Glutamatergic neuron (in vitro differentiated cells): ENCODE measurements around the gene KANK4. TPM values are rescaled to one million over a fixed set of nuclear protein-coding genes. Genes with fewer than 3 reads are reported as not detected.
A peak's percentile ranks its signal among the peaks of the same experiment; 100 is the strongest.

ENCODE experiments used
- DNase-seq: peaks from one replicate; pipeline ENCODE4 v3.0.0; 2022
- H3K27ac Mint-ChIP-seq: one replicate; pipeline ENCODE4 v1.8.0; 2020; ENCODE audit warnings: mild to moderate bottlenecking, mixed read lengths, inconsistent platforms; ENCODE audit not compliant: unreplicated experiment
- H3K27me3 Mint-ChIP-seq: one replicate; pipeline ENCODE4 v1.8.0; 2020; ENCODE audit warnings: mild to moderate bottlenecking, moderate library complexity, mixed read lengths, inconsistent platforms; ENCODE audit not compliant: unreplicated experiment
- H3K36me3 Mint-ChIP-seq: one replicate; pipeline ENCODE4 v1.8.0; 2020; ENCODE audit warnings: mild to moderate bottlenecking, mixed read lengths, inconsistent platforms; ENCODE audit not compliant: unreplicated experiment
- H3K4me1 Mint-ChIP-seq: one replicate; pipeline ENCODE4 v1.8.0; 2020; ENCODE audit warnings: mild to moderate bottlenecking, low read depth, mixed read lengths, inconsistent platforms; ENCODE audit not compliant: unreplicated experiment
- H3K4me3 Mint-ChIP-seq: one replicate; pipeline ENCODE4 v1.8.0; 2020; ENCODE audit warnings: mild to moderate bottlenecking, mixed read lengths, inconsistent platforms; ENCODE audit not compliant: unreplicated experiment
- H3K9me3 Mint-ChIP-seq: one replicate; pipeline ENCODE4 v1.8.0; 2020; ENCODE audit warnings: mild to moderate bottlenecking, moderate library complexity, mixed read lengths, inconsistent platforms; ENCODE audit not compliant: unreplicated experiment
- long read RNA-seq: library from polyadenylated mRNA; unstranded; transcript quantifications from one replicate; pipeline ENCODE4 v2.0.0, GENCODE V29; 2020; ENCODE audit not compliant: unreplicated experiment
- total RNA-seq: library from RNA; stranded (reverse); fragmentation: NEBNext Ultra II Directional; extraction: Animal tissue kit (Norgen Biotek cat#: 25700); gene quantifications from one replicate; pipeline ENCODE4 v1.2.1, GENCODE V29; 2021; ENCODE audit not compliant: unreplicated experiment
- TF ChIP-seq, protein P1 (sequence below): fragments of 200-600 bp; sonication (generic); IDR thresholded peaks from one replicate; pipeline ENCODE4 v1.5.0; 2021; ENCODE audit not compliant: partially characterized antibody, unreplicated experiment

The KANK4 gene
- not detected for total RNA-seq
- long read RNA-seq, result 0 reads

DNA sequence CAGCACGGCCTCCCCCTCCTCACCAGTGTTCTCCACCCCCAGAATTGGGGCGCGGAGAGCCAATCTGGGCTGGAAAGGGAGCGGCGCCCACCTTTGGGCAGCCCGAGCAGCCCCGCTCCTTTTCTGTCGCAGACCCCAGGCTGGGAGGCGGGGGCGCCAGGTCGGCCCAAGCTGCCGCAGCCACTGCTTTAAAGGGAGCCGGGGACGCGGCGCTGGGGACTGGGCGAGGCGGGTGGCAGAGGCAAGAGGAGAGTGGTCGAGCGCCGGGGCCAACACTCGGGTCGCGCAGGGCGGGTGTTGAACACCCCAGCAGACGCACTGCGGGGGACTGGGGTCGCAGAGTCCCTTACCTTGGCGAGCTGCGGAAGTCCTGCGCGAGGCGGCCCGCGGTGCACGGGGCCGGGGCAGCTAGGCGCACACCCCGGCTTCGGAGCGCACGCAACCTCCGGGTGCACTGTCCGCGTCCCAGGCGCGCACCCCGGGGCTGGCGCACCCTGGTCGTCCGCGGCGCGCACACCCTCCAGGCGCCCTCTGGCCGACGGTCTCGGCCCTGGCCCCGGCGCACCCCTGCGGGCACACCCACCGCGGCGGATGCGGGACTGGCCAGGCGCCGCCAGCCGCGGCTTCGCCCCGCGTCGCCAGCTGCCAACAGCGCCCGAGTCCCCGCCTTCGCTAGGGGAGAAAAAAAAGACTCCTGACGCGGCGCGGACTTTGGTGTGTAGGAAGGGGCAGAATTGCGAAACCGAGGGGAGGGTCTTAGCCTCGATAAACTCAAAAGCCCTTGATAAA is at the start of gene KANK4:
TSS of gene KANK4 (minus strand) at position 679 of the 789 bp plus-strand sequence. CDS start 37,870 bp downstream, outside the sequence.
- Mint-ChIP-seq H3K9me3 (no peaks in the 10 kb centered on the region), H3K27me3 (peaks cover 20% of the 10 kb centered on the region), H3K36me3 (no peaks in the 10 kb centered on the region), H3K4me3 (peak within 1 kb of the TSS; percentile 79), H3K27ac (no peak within 1 kb of the TSS), H3K4me1 (no peaks in the 10 kb centered on the region)
- peak; percentile 53 for DNase-seq
- TF ChIP-seq, protein P1, sequence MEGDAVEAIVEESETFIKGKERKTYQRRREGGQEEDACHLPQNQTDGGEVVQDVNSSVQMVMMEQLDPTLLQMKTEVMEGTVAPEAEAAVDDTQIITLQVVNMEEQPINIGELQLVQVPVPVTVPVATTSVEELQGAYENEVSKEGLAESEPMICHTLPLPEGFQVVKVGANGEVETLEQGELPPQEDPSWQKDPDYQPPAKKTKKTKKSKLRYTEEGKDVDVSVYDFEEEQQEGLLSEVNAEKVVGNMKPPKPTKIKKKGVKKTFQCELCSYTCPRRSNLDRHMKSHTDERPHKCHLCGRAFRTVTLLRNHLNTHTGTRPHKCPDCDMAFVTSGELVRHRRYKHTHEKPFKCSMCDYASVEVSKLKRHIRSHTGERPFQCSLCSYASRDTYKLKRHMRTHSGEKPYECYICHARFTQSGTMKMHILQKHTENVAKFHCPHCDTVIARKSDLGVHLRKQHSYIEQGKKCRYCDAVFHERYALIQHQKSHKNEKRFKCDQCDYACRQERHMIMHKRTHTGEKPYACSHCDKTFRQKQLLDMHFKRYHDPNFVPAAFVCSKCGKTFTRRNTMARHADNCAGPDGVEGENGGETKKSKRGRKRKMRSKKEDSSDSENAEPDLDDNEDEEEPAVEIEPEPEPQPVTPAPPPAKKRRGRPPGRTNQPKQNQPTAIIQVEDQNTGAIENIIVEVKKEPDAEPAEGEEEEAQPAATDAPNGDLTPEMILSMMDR, result no peak

DNA sequence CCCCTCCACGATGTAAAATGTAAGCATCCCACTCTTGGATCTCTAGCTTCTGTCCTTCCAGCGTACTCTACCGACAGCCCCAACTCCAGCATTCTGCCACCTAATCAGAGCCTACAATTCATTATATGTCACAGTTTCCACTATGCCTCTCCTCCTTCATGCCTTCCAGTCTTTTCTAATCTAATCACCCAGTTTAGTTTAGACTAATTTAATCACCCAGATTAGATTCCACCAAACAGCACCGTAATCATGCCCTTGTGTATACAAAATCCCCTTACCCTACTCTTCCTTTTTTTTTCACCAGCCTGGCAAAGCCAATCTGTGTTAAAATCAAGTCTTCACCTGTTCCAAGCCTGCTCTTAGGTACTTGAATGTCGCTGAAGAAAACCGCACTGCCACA is 49.8 kb upstream of the KANK4 start:
- H3K36me3 Mint-ChIP-seq, result no peaks in the 10 kb centered on the region
- no peaks in the 10 kb centered on the region for H3K4me1 Mint-ChIP-seq
- H3K9me3 Mint-ChIP-seq, result peaks cover 2% of the 10 kb centered on the region
- H3K4me3 Mint-ChIP-seq, result no peak overlapping the region
- TF ChIP-seq, protein P1, result no peak
- no peaks in the 10 kb centered on the region for H3K27me3 Mint-ChIP-seq
- no peak for DNase-seq
- H3K27ac Mint-ChIP-seq, result no peak overlapping the region

DNA sequence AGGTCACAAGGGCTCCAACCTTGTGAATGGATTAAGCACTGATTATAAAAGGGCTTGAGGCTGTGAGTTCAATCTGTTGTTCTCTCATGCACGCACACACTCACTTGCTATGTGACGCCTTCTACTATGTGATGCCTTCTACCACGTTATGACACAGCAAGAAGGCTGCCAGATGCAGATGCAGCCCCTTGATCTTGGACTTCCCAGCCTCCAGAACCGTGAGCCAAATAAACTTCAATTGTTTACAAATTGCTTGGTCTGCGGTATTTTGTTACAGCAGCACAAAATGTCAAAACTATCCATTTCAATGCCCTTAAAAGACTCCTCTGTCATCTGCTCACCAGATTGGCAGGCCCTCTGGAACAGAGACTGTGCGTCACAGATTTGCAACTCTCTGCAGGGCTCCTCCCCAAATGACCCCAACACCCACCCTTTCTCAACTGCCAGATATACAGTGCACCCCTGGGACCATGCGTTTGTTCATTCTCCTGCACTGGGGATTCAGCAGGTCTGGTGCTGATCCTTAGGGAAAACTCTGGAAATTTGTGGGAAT is 47.8 kb upstream of the KANK4 start:
- Mint-ChIP-seq H3K27ac (no peak overlapping the region), H3K27me3 (no peaks in the 10 kb centered on the region), H3K4me1 (no peaks in the 10 kb centered on the region), H3K4me3 (no peak overlapping the region), H3K9me3 (peaks cover 2% of the 10 kb centered on the region), H3K36me3 (no peaks in the 10 kb centered on the region)
- TF ChIP-seq, protein P1, result no peak
- no peak for DNase-seq

DNA sequence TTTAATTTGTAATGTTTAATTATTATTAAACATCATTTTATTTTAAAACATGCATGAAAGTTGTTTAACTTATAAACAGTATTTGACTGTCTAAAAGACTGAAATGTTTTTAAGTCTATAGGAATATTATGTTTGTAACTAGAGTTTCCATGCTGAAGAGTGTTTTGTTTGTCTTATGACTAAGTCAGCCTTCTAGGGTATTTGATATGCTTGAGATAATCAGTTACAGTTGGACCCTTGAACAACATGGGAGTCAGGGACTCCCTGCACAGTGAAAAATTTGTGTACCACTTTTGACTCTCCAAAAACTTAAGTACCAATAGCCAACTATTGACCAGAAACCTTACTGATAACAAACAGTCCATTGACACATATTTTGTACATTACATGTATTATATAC is 45.5 kb upstream of the KANK4 start:
- Mint-ChIP-seq H3K9me3 (peaks cover 2% of the 10 kb centered on the region), H3K27ac (no peak overlapping the region), H3K27me3 (no peaks in the 10 kb centered on the region), H3K4me3 (no peak overlapping the region), H3K36me3 (no peaks in the 10 kb centered on the region), H3K4me1 (no peaks in the 10 kb centered on the region)
- no peak for DNase-seq
- TF ChIP-seq, protein P1, result no peak

DNA sequence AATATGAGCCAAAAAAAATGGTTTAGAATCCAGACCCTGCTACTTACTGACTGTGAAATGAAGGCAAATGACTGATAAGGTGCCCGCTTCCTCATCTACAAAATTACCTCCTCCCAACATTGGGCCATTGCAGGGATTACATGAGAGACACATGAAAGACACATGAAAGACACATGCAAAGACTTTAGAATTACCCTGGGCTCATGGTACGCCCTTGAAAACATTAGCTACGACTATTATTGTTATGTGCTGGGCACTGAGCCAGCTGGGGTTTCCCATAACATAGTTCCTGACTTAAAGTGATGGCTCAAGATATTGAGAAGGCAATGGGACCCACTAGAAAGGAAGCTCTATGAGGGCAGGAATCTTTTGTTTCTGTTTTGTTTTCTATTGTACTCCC is 43.7 kb upstream of the KANK4 start:
- Mint-ChIP-seq H3K4me3 (no peak overlapping the region), H3K9me3 (no peaks in the 10 kb centered on the region), H3K36me3 (no peaks in the 10 kb centered on the region), H3K27ac (no peak overlapping the region), H3K27me3 (no peaks in the 10 kb centered on the region), H3K4me1 (no peaks in the 10 kb centered on the region)
- TF ChIP-seq, protein P1, result no peak
- DNase-seq, result no peak
